PC-3 (cell line): Measurements from ENCODE around the gene SPRING1. TPM values are rescaled to one million over a fixed set of nuclear protein-coding genes. Genes with fewer than 3 reads are reported as not detected.
A peak's percentile ranks its signal among the peaks of the same experiment; 100 is the strongest.

Source experiments
- ATAC-seq: fragments of 200-7000 bp; cut with Tn5 transposase; 2 replicates; pipeline ENCODE4 v1.9.1; 2020; ENCODE audit warnings: mild to moderate bottlenecking, moderate library complexity
- BruUV-seq: library from RNA; stranded (reverse); fragments of 400-500 nt; replicated peaks from 2 replicates; lab custom pipeline; 2021; lab: Mats Ljungman, UMichigan
- CTCF ChIA-PET: fragments of 300-600 bp; sonication (Branson Sonifier 250); formaldehyde crosslinking; loops from one replicate; lab custom pipeline; 2022; ENCODE audit warnings: antibody characterized with exemption; lab: Charles Lee
- POLR2A ChIA-PET: fragments of 300-600 bp; sonication (Branson Sonifier 250); formaldehyde crosslinking; loops from one replicate; lab custom pipeline; 2022; ENCODE audit warnings: antibody characterized with exemption; ENCODE audit not compliant: unreplicated experiment; lab: Charles Lee
- DNase-seq: peaks from one replicate; pipeline ENCODE4 v3.0.0-alpha.2; 2015
- H2AFZ ChIP-seq: fragments of 300-600 bp; sonication (generic); 2 replicates; pipeline ENCODE4 v1.6.0; 2016; ENCODE audit warnings: antibody characterized with exemption, low read length
- H3F3A ChIP-seq: fragments of 300-600 bp; sonication (generic); one replicate; pipeline ENCODE4 v1.6.0; 2017; ENCODE audit warnings: antibody characterized with exemption, low read length, control low read depth, mild to moderate bottlenecking; ENCODE audit not compliant: unreplicated experiment
- H3K27ac ChIP-seq: fragments of 300-600 bp; sonication (generic); 2 replicates; pipeline ENCODE4 v1.5.1; 2016; ENCODE audit warnings: mild to moderate bottlenecking, low read length
- H3K27me3 ChIP-seq: fragments of 300-600 bp; sonication (generic); 2 replicates; pipeline ENCODE4 v1.6.1; 2016; ENCODE audit warnings: low read length, mixed read lengths
- H3K36me3 ChIP-seq: fragments of 300-600 bp; sonication (generic); 2 replicates; pipeline ENCODE4 v1.6.1; 2016; ENCODE audit warnings: low read depth, mixed run types, low read length, mixed read lengths
- H3K4me1 ChIP-seq: fragments of 300-600 bp; sonication (generic); 2 replicates; pipeline ENCODE4 v1.5.1; 2016; ENCODE audit warnings: low read length; ENCODE audit not compliant: insufficient read depth
- H3K4me2 ChIP-seq: fragments of 300-600 bp; sonication (generic); 2 replicates; pipeline ENCODE4 v1.6.0; 2016; ENCODE audit warnings: low read length
- H3K4me3 ChIP-seq: fragments of 300-600 bp; sonication (generic); 2 replicates; pipeline ENCODE4 v1.5.1; 2016; ENCODE audit warnings: mild to moderate bottlenecking, low read length, mixed read lengths
- H3K79me2 ChIP-seq: fragments of 300-600 bp; sonication (generic); 2 replicates; pipeline ENCODE4 v1.6.1; 2017; ENCODE audit warnings: low read length, mixed read lengths
- H3K9ac ChIP-seq: fragments of 300-600 bp; sonication (generic); 2 replicates; pipeline ENCODE4 v1.6.0; 2016; ENCODE audit warnings: mild to moderate bottlenecking, low read length
- H3K9me2 ChIP-seq: fragments of 300-600 bp; sonication (generic); replicated peaks from 2 replicates; pipeline ENCODE4 v1.6.1; 2016; ENCODE audit warnings: mixed run types, low read length, mixed read lengths
- H3K9me3 ChIP-seq: fragments of 300-600 bp; sonication (generic); 2 replicates; pipeline ENCODE4 v1.6.1; 2016; ENCODE audit warnings: low read length, mixed read lengths
- H4K20me1 ChIP-seq: fragments of 300-600 bp; sonication (generic); 2 replicates; pipeline ENCODE4 v1.6.1; 2016; ENCODE audit warnings: low read length, mixed read lengths
- EZH2 ChIP-seq: fragments of 300-600 bp; sonication (generic); IDR thresholded peaks from one replicate; pipeline ENCODE4 v1.6.1; 2017; ENCODE audit warnings: antibody characterized with exemption, mild to moderate bottlenecking, low read length; ENCODE audit not compliant: unreplicated experiment
- EZH2phosphoT487 ChIP-seq: fragments of 300-600 bp; sonication (generic); IDR thresholded peaks from 2 replicates; pipeline ENCODE4 v1.6.1; 2018; ENCODE audit warnings: mild to moderate bottlenecking, antibody characterized with exemption, low read length, borderline replicate concordance
- intact Hi-C: fragments of 100-400 bp; cut with micrococcal nuclease; formaldehyde crosslinking; loops from 2 replicates; pipeline ENCODE4 v1.9.0; 2023
- total RNA-seq: library from RNA; depleted of rRNA; stranded (reverse); fragments of >200 nt; gene quantifications from 2 replicates; pipeline ENCODE4 v1.2.3, GENCODE V29; 2014
- TF ChIP-seq, protein P1 (sequence below): fragments of 300-600 bp; sonication (generic); conservative IDR thresholded peaks from 2 replicates; pipeline ENCODE4 v1.5.1; 2017; ENCODE audit warnings: antibody characterized with exemption, low read depth, mild to moderate bottlenecking, low read length

Gene SPRING1
- total RNA-seq, 1 experiment from 2014 or later = 33.4 TPM

DNA sequence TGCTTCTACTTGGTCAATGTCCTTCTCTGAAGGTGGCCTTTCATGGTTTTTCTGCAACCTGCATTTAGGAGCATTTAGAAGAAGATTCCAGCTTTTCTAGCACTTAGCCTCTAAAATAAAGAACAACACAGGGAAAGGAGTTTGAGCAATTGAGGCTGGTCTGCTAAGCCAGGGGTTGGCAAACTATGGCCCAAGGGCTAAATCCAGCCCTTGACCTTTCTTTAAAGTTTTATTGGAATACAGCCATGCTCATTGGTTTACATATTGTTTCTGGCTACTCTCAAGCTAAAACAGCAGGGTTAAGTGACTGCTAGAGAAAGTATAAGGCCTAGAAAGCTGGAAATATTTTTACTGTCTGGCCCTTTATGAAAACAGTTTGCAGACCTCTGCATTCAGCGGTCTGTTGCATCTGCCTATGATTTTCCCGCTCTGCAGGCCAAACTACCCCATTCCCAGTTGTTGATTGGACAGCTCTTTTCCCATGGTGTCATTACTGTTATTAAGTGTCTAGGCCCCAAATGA, 39.3 kb downstream of the SPRING1 start:
- H2AFZ ChIP-seq = no peak overlapping the region
- TF ChIP-seq EZH2 = no peak
- TF ChIP-seq, protein P1, sequence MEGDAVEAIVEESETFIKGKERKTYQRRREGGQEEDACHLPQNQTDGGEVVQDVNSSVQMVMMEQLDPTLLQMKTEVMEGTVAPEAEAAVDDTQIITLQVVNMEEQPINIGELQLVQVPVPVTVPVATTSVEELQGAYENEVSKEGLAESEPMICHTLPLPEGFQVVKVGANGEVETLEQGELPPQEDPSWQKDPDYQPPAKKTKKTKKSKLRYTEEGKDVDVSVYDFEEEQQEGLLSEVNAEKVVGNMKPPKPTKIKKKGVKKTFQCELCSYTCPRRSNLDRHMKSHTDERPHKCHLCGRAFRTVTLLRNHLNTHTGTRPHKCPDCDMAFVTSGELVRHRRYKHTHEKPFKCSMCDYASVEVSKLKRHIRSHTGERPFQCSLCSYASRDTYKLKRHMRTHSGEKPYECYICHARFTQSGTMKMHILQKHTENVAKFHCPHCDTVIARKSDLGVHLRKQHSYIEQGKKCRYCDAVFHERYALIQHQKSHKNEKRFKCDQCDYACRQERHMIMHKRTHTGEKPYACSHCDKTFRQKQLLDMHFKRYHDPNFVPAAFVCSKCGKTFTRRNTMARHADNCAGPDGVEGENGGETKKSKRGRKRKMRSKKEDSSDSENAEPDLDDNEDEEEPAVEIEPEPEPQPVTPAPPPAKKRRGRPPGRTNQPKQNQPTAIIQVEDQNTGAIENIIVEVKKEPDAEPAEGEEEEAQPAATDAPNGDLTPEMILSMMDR = no peak
- no peak for TF ChIP-seq EZH2phosphoT487
- ChIA-PET CTCF (interaction anchor here (0.7 to 1.4 kb wide), 2 partner anchors 10 to 591 kb away, joined by 4 to 5 read pairs; no protein-coding TSS in a partner anchor), POLR2A (no interaction called here)
- BruUV-seq = no TSS peak
- ATAC-seq = no peak
- H3K36me3 ChIP-seq = no peaks in the 10 kb centered on the region
- H3K9me2 ChIP-seq = no peaks in the 10 kb centered on the region
- peak overlapping the region; percentile 13; the same call in 1 of the 2 replicates for H3K27ac ChIP-seq
- H3K4me3 ChIP-seq = no peak overlapping the region
- no peak for DNase-seq
- H3K79me2 ChIP-seq = no peaks in the 10 kb centered on the region
- H3K4me2 ChIP-seq = peak overlapping the region; percentile 64
- H3K4me1 ChIP-seq = peaks cover 19% of the 10 kb centered on the region
- no peaks in the 10 kb centered on the region for H4K20me1 ChIP-seq
- H3K9me3 ChIP-seq = no peaks in the 10 kb centered on the region
- no peak overlapping the region for H3K9ac ChIP-seq
- H3K27me3 ChIP-seq = no peaks in the 10 kb centered on the region
- intact Hi-C loops = loop anchor here (5.0 to 10.0 kb wide), 3 partner anchors 94 to 421 kb away; partner anchors contain the start of gene MED13L
- no peaks in the 10 kb centered on the region for H3F3A ChIP-seq

DNA sequence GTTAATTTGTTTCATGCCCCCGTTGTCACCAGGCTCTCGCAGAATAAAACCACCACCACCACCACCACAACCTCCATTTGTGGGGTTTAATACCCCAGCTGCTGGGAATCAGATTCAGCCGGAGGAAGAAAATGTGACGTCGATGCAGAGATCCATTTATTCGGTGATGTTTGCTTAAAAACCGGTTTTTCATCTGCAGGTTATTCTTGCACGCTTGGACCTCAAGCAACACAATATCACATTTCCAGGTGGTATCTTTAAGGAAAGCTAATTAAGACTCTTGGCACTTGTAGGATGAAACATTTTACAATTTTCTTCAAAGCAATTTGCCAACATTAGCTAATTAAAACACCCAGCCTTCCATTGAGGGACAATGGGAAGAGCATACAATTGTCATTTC, 39.8 kb downstream of the SPRING1 start:
- peak; percentile 79 for DNase-seq
- no peaks in the 10 kb centered on the region for H3F3A ChIP-seq
- H3K9ac ChIP-seq = no peak overlapping the region
- TF ChIP-seq, protein P1 = no peak
- TF ChIP-seq EZH2phosphoT487 (no peak), EZH2 (no peak)
- peak overlapping the region; percentile 36 for H3K27ac ChIP-seq
- BruUV-seq = no TSS peak
- ATAC-seq = peak; percentile 33
- peak overlapping the region; percentile 31; the same call in 1 of the 2 replicates for H2AFZ ChIP-seq
- POLR2A ChIA-PET = no interaction called here
- no peaks in the 10 kb centered on the region for H3K27me3 ChIP-seq
- intact Hi-C loops = loop anchor here (5.0 to 10.0 kb wide), 3 partner anchors 93 to 421 kb away; partner anchors contain the start of gene MED13L
- H3K4me1 ChIP-seq = peaks cover 19% of the 10 kb centered on the region
- no peak overlapping the region for H3K4me3 ChIP-seq
- H3K9me3 ChIP-seq = no peaks in the 10 kb centered on the region
- H3K4me2 ChIP-seq = peak overlapping the region; percentile 64
- H3K79me2 ChIP-seq = no peaks in the 10 kb centered on the region
- H3K36me3 ChIP-seq = no peaks in the 10 kb centered on the region
- CTCF ChIA-PET = interaction anchor here (0.6 to 1.4 kb wide), 2 partner anchors 10 to 828 kb away, joined by 5 read pairs; no protein-coding TSS in a partner anchor
- H4K20me1 ChIP-seq = no peaks in the 10 kb centered on the region
- no peaks in the 10 kb centered on the region for H3K9me2 ChIP-seq

DNA sequence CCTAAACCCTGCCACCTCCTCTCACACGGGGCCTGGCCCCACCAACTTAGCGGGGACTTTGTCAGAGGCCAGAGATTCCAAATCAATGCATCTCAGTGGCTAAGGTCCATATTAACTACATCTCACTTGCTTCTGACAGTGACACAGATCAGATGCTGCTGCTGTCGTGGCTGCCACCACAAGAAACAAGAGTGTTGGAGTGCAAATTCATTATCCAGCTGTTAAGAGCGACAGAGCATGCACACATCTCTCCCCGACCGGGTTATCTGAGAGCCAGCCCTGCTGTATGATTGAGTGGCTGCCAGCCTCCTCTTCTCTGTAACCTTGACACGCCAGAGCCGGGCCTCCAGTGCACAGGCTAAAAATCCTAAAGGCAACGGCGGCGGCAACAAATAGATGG, 40.2 kb downstream of the SPRING1 start:
- Histone ChIP-seq H2AFZ (peak overlapping the region; percentile 31; the same call in 1 of the 2 replicates), H3K27ac (peak overlapping the region; percentile 36), H3K4me2 (peak overlapping the region; percentile 64), H3K9ac (no peak overlapping the region), H3K4me3 (no peak overlapping the region), H4K20me1 (no peaks in the 10 kb centered on the region), H3K79me2 (no peaks in the 10 kb centered on the region), H3K36me3 (no peaks in the 10 kb centered on the region), H3K4me1 (peaks cover 19% of the 10 kb centered on the region), H3K27me3 (no peaks in the 10 kb centered on the region), H3F3A (no peaks in the 10 kb centered on the region), H3K9me3 (no peaks in the 10 kb centered on the region), H3K9me2 (no peaks in the 10 kb centered on the region)
- TF ChIP-seq EZH2phosphoT487 (no peak), EZH2 (no peak)
- TF ChIP-seq, protein P1 = no peak
- CTCF ChIA-PET = interaction anchor here (0.5 to 1.4 kb wide), 3 partner anchors 11 to 827 kb away, joined by 4 to 5 read pairs (median 5); no protein-coding TSS in a partner anchor
- BruUV-seq = no TSS peak
- intact Hi-C loops = loop anchor here (5.0 to 10.0 kb wide), 3 partner anchors 93 to 420 kb away; partner anchors contain the start of gene MED13L
- no peak for DNase-seq
- peak; percentile 20 for ATAC-seq
- POLR2A ChIA-PET = no interaction called here
